K562 (cell line): Measurements from ENCODE around the gene DDX46. TPM values are rescaled to one million over a fixed set of nuclear protein-coding genes. Genes with fewer than 3 reads are reported as not detected.

Experiments used
- AFF4 ChIP-seq: sonication (generic); formaldehyde crosslinking; IDR thresholded peaks from 2 replicates; pipeline ENCODE4 v1.8.0; 2023; ENCODE audit warnings: mild to moderate bottlenecking, missing genetic modification reagents
- HLTF ChIP-seq: fragments of 450-650 bp; IDR thresholded peaks from 2 replicates; pipeline ENCODE4 v1.6.1; 2016
- NBN ChIP-seq: fragments of 450-650 bp; IDR thresholded peaks from 2 replicates; pipeline ENCODE4 v1.6.1; 2016; ENCODE audit warnings: low read depth, mild to moderate bottlenecking
- PBX2 ChIP-seq, 2 experiments: IDR thresholded peaks in 1 of 2; conservative IDR thresholded peaks in 1 of 2; 2 replicates each; pipeline ENCODE4 v1.6.1; 2016; ENCODE audit warnings: low read depth in 2 of 2, mild to moderate bottlenecking in 1 of 2, missing compliant biosample characterization in 1 of 2, missing genetic modification characterization in 1 of 2, moderate library complexity in 1 of 2
- SETDB1 ChIP-seq: IDR thresholded peaks from one replicate; pipeline ENCODE4 v1.6.1; 2012; ENCODE audit warnings: low read length, control low read depth, inconsistent platforms
- SUPT5H ChIP-seq: fragments of 450-650 bp; IDR thresholded peaks from 2 replicates; pipeline ENCODE4 v1.6.1; 2016
- U2AF2 ChIP-seq: fragments of 200-400 bp; formaldehyde crosslinking; optimal IDR thresholded peaks from 2 replicates; pipeline ENCODE3; 2017; ENCODE audit warnings: low read depth, mild to moderate bottlenecking, low read length
- ZBTB43 ChIP-seq: sonication (generic); formaldehyde crosslinking; IDR thresholded peaks from 2 replicates; pipeline ENCODE4 v1.8.0; 2023; ENCODE audit warnings: mild to moderate bottlenecking, missing genetic modification reagents
- ZMIZ1 ChIP-seq, 2 experiments: fragments of 150-350 bp in 1 of 2; IDR thresholded peaks; 2 replicates each; pipeline ENCODE4 v1.6.1; 2012 to 2016; ENCODE audit warnings: low read depth in 2 of 2, low read length in 2 of 2, mild to moderate bottlenecking in 1 of 2, moderate library complexity in 1 of 2
- ZNF134 ChIP-seq: fragments of 250-450 bp; sonication (Bioruptor Pico); conservative IDR thresholded peaks from 2 replicates; pipeline ENCODE4 v1.4.0; 2020
- ZNF696 ChIP-seq: fragments of 250-450 bp; sonication (Bioruptor Pico); conservative IDR thresholded peaks from 2 replicates; pipeline ENCODE4 v1.4.0; 2020; ENCODE audit warnings: mild to moderate bottlenecking, moderate library complexity
- polyA plus RNA-seq, 8 experiments: library from polyadenylated mRNA; depleted of rRNA in 4 of 8; stranded (reverse) in 5 of 8; unstranded in 3 of 8; fragments of >200 nt; fragmentation: Nextera tagmentation in 2 of 8; fragmentation: Illumina TruSeq in 1 of 8; extraction: Ambion mirVana in 2 of 8; extraction: Trizol in 1 of 8; gene quantifications; 2 replicates each; pipeline versions ENCODE4 v1.2.1 to v1.2.3, GENCODE V29; 2011 to 2014; ENCODE audit warnings: inconsistent platforms in 1 of 8, missing spikeins in 1 of 8
- total RNA-seq, 7 experiments: library from RNA; depleted of rRNA in 6 of 7; stranded (reverse); fragments of >200 nt in 6 of 7; fragmentation: Illumina TruSeq in 2 of 7; extraction: Trizol in 2 of 7; gene quantifications; 2 replicates each; pipeline versions ENCODE4 v1.2.1 to v1.2.3, GENCODE V29; 2011 to 2021; ENCODE audit warnings: low replicate concordance in 1 of 7

DDX46 gene
- total and polyA plus RNA-seq, 9 of the 15 experiments (the other 6 are each of a cell fraction or from before 2014, with no cell fraction given): 26.2 to 99.0 (median 76.4) TPM

- TF ChIP-seq ZBTB43 (CRISPR knock-in tag) (no peak), PBX2 (CRISPR knock-in tag; IDR thresholded peaks at IDR 0.05; ENCODE audit: low read depth) (no peak), PBX2 (tag; conservative IDR thresholded peaks at IDR 0.05; ENCODE audit: low read depth) (no peak), HLTF (no peak), ZNF696 (CRISPR knock-in tag) (no peak), ZNF134 (no peak), SETDB1 (no peak), NBN (no peak), AFF4 (CRISPR knock-in tag) (peak; percentile 88; the same call in 1 of the 2 replicates), U2AF2 (no peak), ZMIZ1 (IDR thresholded peaks at IDR 0.05; ENCODE audit: low read depth in 2 of 2, low read length in 2 of 2) (peak in 1 of 2 experiments; percentile 69; a peak in 2 of 4 replicates), SUPT5H (peak; percentile 84)
Observed at GRCh38 chr5:134845852-134846640, 87.5 kb downstream of the DDX46 start, which contains the start of gene C5orf24 (continued).
